Measurements from ENCODE around the gene STK10.
A peak's percentile ranks its signal among the peaks of the same experiment; 100 is the strongest.
"Not testable (repeated sequence)": the region's sequence is repeated elsewhere in the genome, so short reads cannot be mapped to it uniquely, and the experiment has no call there.

Gene STK10

DNA sequence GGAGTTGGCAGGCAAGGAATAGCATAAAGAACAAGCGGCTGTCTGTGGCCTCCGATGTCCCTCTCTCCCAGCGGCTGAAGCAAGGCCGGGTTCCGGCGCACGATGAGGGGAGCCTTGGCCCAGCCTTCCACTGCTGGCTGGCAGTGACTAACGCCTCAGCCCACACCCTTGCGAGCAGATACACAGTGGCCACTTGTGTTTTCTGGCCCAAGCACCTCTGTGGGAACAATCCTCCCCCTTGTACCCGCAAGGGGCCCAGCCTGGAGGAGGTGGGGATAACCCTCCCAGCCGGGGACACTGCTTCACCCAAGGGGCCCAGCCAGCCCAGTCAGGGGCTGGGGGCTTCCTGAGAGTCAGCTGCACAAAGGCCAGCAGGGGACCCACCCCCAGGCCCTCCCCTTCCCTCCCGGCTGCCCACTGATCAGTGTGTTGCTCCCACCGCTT is 23.2 kb downstream of the STK10 start:
- DNase-seq, result no peak

DNA sequence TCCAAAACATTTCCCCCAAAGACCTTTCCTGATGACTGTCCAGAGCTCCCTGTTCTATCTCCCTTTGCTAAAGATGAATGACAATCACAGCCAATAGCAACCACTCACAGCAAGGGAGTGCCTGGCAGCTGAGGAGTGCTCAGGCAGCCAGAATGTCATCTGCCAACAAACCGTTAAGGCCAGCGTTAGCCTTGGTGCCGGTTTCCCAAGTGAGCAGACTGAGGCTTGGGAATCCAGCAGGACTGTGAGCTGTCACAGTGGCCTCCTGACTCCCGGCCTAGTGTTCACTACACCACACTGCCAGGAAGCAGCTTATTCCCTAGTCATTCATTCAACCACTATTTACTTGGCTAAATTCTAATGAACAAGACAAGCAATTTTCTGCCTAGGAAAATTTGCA is 24.7 kb downstream of the STK10 start:
- peak; percentile 37 to 39 for DNase-seq

DNA sequence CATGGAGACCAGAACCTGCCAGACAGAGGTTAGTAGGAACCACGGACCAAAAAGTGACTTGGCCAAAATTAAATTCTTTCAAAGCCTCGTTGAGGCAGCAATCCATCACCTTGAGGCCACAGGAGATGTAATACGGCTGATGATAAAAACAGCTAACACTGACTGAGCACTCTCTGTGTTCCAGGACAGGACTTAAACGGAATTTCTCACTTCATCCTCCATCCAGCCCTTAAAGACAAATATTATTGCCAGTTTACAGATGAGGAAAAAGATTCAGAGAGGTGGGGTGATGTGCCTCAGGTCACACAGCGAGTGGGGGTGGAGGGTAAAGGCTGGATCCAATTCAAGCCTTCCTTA is 25.1 kb downstream of the STK10 start:
- DNase-seq, result no peak

DNA sequence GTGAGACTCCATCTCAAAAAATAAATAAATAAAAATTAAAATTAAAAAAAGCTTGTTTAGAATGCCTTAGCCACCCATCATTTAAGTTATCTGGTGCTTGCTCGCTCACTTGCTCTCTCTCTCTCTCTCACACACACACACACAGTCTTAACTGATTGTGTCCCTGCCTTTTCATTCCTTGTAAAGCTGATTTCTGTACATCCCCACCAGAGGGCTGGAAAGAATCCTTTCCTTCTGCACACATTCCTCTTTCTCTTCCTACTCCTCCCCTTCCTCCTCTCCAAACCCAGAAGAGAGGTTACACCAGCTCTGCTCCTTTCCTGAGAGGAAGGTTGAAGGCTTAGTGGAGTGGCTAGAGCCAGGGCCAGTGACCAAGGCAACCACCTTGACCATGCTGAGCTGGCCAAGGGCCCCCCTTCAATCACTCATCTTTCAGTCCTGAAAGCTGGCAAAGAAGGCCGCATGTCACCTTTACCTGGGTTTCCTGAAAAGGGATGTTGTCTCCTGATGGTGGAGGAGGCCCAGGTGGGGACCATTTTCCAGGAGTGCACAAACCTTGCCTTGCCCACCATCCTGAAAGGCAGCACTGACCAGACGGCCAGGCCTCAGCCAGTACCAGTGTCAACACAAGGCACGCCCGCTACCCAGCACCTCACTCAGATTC is 25.6 kb downstream of the STK10 start:
- DNase-seq, result no peak

DNA sequence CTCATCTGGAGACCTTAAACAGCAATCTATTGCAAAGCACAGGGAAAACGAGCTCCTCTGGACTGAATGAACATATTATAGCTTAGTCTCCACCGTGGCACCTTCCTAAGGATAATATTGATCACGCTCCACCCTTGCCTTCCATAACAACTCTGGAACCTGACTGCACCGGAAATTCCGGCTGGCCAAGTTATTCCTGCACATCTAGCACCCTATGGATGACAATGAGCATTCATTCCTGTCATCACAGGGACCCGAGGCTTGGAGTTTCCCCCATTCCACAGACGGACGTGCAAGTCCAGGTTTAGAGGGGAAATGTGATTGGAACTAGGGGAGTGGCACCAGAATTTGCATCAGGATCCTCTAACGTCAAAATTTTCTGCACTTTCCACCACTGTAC is 27.5 kb downstream of the STK10 start:
- DNase-seq, result no peak

DNA sequence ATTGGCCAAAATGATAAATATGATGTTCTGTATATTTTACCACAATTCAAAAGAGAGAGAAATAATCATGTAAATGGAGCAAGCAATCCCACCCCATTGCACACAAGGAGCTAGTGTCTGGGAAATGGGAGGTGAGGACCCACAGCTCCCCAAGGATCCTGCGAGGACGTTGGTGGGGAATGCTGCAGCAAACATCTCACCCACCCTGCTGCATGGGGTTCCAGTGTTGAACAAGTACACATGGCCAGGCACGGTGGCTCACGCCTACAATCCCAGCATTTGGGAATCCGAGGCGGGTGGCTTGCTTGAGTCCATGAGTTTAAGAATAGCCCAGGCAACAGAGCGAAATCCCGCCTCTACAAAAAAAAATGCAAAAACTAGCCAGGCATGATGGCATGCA is 29.0 kb downstream of the STK10 start:
- DNase-seq, result no peak

DNA sequence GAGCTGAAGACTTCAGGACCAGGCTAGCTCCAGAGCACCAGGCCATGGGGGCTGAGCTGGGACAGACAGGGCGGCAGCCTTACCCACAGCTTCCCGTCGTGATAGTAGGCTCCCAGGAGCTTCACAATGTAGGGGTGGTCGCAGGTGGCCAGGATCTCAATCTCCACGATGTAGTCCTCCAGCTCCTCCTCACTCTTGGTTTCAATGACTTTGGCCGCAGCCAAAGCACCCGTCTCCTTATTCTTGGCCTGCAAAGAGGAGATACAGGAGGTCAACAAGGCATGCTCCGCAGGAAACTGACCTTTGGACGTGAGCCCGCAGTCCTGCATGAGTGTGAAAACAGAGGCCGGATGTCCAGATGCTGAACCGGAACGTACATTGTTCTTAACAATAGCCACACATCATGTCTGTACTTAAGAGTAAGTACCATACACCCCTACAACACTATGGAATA is 31.5 kb downstream of the STK10 start:
- no peak for DNase-seq

DNA sequence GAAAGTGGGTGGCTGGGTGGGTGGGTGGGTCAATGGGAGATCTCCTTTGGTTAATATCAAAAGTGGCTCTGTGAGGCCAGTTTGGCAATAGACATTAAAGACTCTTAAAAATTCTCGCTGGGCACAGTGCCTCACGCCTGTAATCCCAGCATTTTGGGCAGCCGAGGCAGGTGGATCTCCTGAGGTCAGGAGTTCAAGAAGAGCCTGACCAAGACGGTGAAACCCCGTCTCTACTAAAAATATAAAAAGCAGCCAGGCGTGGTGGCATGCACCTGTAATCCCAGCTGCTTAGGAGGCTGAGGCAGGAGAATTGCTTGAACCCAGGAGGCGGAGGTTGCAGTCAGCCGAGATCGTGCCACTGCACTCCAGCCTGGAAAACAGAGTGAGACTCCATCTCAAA is 32.9 kb downstream of the STK10 start:
- DNase-seq, result not testable (repeated sequence)

DNA sequence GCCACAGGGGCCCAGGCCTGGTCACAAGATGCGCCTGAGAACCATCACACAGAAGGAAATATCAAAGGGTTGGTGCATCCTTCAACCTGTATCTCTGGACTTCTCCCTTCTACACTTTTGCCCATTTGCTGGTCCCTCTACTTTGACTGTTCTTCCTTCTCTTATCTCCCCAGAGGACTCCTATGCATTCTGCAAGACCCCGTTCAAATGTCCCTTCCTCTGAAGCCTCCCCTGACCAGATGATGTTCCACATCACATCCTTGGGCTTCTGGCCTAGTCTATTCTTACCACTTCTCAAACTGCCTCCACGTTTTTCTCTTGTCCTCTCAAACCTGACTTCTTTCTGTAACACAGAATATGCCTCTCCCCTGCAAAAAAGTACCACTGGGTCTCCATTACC is 34.3 kb downstream of the STK10 start:
- no peak for DNase-seq

DNA sequence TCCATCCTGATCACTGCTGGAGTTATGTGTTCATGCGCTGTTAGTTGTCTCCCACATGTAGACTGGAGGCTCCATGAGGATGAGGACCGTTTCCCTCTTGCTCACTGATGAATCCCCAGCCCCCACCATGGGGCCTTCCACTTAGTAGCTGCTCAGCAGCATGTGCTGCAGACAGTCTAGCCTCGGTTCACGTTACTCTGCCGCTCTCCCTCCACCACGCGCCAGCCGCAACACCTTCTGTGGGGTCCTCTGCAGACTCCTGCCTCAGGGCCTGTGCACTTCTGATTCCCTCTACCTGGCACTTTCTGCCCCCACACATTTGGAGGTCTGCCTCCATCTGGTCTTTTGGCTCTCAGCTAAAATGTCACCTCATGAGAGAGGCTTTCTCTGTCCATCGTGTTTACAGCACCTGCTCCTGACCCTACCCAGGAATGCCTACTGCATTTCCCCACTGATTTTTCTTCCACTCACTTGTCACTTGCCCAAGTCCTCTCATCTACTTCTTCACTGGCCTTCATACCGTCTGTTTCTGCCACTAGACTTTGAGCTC is 36.3 kb downstream of the STK10 start:
- DNase-seq, result no peak

DNA sequence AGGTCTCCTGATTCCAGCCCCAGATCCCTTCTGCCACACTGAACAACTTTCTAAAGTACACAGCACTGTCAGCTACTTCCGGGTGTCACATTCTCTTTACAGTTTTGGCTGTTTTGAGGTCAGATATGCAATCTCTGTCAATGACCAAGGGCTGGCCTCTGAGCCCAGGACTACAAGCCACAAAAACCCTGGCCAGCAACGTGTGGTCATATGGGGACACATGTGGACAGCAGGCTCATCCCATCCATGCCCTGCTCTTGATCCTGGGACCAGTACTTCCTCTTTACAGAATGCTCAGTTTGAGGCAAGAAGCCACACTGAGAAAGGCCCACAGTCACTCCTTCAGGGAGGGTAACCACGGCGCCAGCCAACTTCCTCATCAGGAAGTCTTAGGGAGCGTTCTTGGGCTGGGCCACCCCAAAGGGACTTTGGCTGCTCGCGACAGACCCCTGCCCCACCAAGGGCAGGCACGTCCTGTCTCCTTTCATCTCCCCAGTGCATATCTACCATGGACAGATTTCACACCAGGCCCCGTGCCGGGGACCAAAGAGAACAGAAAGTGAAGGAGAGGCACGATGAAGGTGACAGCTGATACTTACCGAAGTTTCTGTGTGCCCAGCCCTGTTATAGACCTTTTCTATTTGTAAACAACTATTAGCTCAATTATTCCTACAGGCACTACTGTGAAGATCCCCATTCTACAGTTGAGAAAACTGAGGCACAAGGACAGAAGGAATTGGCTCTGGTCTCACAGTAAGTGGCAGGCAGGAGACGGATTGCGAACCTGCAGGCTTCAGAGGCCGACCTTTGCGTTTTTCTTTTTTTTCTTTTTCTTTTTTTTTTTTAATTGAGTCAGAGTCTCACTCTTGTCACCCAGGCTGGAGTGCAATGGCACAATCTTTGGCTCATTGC is 37.3 kb downstream of the STK10 start:
- DNase-seq, result peak in 1 of 2 donors; percentile 30

DNA sequence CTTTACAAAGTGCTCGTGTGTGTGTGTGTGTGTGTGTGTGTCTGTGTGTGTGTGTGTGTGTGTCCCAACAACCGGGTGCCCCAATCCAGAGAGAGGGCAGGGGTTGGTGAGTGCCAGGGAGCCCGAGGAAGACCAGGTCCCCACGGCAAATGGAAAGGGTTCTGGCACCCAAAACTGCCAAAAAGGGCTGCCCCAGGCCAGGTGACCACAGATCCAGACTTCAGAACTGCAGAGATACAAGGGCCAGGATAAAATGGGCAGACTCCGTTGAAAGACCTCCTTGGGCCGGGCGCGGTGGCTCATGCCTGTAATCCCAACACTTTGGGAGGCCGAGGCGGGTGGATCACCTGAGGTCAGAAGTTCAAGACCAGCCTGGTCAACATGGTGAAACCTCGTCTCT is 38.5 kb downstream of the STK10 start:
- DNase-seq, result not testable (repeated sequence)

DNA sequence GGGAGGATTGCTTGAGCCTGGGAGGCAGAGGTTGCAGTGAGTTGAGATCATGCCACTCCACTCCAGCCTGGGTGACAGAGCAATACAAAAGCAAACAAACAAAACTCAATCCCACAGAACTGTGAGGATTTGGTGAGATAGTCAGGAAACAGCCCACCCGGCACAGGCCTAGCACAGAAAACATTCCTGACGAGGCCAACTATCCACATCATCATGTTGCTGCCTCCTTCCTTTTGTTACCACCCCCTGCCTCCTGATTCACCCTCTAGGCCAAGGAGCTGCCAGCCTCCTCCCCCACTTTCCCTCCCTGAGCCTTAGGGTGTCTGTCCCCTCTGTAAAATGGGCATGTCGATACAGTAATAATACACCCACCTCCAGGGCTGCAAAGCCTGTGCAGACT is 39.0 kb downstream of the STK10 start:
- no peak for DNase-seq

DNA sequence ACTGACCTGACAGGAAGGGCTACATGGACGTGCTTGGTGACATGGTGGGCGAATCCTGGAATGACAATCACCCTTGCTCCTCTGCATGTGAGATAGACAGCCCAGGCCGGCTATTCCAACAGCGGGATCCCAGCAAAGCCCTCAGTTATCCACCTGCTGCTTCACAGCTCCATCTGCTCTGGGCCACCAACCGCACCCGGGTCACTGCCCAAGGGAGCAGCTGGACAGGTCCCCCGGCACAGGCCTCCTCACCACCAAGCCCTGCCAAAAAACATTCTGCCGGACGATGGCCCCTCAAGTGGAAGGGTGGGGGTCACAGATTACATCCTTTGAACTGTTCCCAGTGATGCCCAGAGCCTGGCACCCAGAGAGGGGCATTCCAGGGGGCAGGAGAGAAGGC is 39.6 kb downstream of the STK10 start:
- no peak for DNase-seq

DNA sequence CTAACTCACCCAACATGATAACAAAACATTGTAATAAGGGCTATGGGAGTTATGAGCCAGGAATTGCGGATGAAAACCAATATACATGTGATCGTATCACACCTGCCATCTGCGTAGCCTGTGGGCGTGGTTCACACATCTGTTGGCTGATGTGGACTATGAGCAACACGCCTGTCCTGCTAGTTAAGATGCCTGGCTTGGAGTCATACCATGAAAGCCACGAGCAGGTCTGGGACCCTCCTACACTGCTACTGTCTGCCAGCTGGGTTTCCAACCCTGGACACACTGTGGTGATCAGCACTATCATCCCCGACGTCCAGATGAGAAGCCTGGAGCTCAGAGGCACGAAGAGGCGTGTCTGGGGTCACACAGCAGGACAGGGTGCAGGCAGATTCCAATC is 40.2 kb downstream of the STK10 start:
- no peak for DNase-seq

DNA sequence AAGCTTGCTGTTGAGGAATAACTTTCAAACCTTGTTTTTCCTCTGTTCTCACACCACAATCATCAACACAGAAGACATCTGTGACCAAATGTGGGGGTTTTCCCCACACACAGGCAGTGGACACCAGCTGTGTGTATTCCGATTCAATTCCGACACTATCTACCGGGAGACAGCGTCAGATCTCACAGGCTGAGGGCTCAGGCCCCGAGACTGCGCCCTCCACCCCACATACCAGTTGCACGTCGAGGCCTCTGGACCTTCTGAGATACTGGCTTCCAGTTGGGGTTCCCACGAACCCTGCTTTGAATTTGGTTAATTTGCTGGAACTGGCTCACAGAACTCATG is 41.3 kb downstream of the STK10 start:
- no peak for DNase-seq

DNA sequence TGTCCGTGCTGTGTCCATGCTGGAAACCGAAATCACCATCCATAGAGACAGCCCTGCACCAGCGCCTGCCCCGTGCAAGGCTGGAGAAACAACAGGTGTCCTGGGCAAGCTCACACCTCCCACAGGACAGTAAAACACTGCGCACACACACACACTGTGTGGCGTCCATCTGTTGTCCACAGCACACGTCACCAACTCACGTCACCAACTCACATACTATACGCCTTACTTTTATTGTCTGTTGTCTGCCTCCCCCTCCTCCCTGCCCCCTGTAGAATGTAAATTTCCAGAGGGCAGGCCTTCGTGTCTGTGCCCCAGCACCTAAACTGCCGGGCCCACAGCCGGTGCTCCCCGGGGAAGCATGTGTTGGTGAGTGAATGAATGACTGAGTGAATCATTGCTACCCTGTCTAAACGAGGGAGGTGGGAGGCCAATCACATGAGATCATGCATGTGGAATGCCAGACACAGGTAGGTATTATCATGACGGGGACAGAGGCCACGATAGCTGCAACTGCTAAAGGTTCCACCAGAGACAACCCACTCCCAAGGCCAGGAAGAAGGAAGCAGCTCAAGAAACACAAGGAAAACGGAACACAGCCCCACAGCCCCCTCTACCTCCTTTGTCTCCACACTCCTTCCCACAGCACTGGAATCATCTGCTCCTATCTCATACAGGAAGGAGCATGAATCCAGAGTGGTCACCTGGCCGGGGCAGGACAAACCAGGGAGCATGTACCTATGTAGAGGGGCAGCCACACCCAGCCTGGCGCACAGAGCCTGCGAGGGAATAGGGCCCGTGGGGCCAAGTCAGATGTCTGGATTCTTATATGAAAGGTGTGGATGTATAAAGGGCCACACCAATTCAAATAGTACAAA is 41.9 kb downstream of the STK10 start:
- DNase-seq, result no peak

DNA sequence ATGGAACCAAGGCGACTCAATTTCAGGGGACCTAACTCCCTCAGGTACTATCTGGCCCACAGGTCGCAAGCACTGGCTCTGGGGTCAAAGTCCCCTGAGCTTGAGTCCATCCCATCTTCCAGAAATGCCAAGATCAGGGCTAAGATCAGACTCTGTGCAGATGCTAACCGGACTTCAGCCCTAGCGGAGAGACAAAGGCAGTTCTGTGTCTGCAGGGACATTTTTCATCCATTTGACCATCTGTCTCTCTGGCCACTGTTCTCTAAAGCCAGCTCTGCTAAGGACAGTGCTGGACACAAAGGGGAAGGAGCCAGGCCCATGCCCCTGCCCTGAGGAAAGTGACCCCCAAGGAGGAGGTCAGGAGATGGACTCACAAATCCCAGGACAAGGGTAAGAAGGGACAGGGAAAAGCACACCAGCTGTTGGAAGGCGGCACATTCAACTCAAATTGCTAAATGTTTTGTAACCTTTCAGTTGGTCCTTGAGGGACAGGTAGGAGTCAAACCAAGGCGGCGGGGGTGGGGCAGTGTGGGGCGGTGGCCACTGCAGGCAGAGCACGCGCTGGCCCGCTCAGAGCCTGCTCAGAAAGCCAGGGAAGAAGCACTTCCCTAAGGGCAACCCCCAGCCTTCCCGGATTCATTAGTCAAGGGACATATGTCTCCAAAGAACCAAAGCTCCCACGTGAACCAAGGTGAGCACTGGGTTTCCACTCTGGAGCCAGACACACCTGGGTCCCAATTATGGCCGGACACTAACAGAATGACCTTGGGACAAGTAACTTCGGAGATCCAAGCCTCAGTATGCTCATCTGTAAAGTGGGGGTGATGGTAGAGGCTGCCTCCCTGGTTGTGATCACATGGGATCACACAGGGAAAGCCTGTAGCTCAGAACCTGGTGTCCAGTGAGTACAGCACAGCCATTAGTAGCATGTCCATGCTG is 42.8 kb downstream of the STK10 start:
- DNase-seq, result peak in 1 of 2 donors; percentile 48

DNA sequence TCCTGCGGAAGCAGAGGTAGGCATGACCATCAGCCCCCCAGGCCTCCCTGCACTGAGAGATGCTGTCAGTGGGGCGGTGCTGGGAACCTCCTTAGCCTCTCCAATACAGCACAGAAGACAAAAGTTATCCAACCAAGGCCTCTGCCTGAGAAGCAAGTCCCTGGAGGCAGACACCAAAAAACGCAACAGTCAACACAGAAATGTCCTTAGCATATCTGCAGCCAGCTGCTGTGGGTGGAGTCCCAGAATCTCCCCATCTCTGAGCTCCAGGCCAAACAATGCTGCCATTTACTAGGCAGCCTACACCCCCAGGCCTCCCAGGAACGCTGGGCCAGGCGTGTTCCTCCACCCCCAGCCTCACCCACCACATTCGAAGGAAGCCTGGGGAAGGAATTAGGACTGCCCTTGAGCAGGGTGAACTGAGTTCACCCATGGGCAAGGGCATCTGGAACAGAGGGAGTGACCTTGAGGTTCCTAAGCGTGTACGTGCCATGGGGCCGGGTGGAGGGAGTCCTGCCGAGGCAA is 43.7 kb downstream of the STK10 start:
- peak; percentile 12 to 40 for DNase-seq

DNA sequence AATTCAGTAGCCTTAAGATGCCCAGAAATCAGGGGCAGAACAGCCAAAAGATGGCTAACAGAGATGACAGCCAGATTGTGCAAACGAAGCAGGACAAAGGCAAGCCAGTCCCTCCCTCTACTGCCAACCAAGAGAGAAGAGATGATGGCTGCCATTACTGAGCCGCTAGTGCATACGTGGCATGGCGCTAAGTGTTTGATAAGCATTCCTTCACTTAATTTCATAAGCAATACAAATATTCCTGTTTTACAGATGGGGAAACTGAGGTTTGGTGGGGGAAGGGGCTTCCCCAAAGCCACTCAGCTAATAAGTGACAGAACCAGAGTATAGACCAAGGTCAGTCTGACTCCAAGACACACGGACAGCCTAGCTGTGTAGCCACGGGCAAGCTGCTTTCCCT is 44.1 kb downstream of the STK10 start:
- DNase-seq, result no peak

DNA sequence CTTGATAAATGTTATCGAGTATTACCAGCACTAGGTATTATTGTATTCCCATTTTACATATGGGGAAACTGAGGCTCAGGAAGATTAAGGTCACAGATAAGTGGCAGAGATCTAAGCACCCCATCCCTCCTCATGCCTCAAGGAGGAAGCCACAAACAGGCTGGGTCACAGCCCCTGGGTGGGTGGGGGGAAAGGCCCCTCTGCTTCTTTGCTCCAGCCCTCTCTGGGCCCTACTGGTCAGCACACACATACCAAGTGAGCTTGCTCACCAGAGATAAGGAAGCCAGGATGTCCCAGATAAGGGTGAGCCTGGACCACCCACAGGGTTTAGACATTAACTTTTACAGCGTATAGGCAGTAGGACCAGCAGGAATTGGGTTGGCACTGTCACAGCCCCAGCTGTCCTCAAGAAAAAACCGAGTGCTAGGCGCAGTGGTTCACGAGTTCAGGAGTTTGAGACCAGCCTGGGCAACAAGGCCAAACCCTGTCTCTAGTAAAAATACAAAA is 45.3 kb downstream of the STK10 start:
- no peak for DNase-seq

All from hippocampal formation (tissue), 2 donors.